ENCODE measurements around the gene PTPRN2. TPM values are rescaled to one million over a fixed set of nuclear protein-coding genes. Genes with fewer than 3 reads are reported as not detected.

The PTPRN2 gene
- total and polyA plus RNA-seq, 2 of the 8 experiments (the other 6 are each of a cell fraction or from before 2014, with no cell fraction given) = 2.6 to 4.5 TPM

DNA sequence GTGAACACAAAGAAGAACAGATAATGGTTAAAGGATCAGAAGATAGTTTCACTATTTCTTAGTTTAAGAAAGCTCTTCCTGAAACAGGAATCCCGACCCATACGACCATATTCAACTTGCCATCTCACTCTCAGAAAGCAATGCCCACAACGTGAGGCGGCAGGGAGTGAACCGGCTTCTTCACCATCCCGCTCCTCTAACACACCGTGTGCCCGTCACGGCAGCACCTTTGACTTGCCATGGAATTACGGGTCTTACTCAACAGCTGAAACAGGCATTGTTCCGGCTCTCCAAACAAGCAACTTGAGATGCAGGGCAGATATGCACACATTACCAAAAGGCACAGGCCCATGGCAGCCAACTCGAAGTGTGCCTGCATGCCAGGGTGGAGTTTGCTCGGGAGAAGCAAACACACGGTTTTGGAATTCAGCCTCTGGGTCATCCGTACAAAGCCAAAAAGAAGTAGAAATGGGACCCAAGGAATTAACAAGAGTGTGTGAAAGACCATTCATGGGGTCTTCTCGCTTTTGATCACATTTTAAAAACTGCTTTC, 957.2 kb downstream of the PTPRN2 start:
- Histone ChIP-seq H3K23ac (ENCODE audit: insufficient read length) (no peak overlapping the region), H2AFZ (ENCODE audit: low read length) (no peak overlapping the region), H3K36me3 (ENCODE audit: control insufficient read depth in 2 of 4, insufficient read depth in 4 of 4, low read length in 3 of 4) (no peaks in the 10 kb centered on the region), H3K9me3 (ENCODE audit: insufficient read depth in 2 of 2, low read depth in 1 of 2, low read length in 1 of 2) (no peaks in the 10 kb centered on the region), H4K5ac (ENCODE audit: insufficient read length, low read depth, low read length) (no peak overlapping the region), H3K27me3 (replicated peaks in 1 of 4; ENCODE audit: control insufficient read depth in 3 of 4, extremely low read depth in 1 of 4, insufficient read depth in 3 of 4, low read length in 3 of 4) (no peaks in the 10 kb centered on the region; a peak in 3 of 7 replicates), H2AK5ac (ENCODE audit: low read depth, low read length) (no peak overlapping the region), H3K4ac (replicated peaks; ENCODE audit: insufficient read length, low read depth, low read length) (no peak overlapping the region), H3K4me3 (ENCODE audit: extremely low read depth in 1 of 4, insufficient read depth in 2 of 4, low read depth in 3 of 4, low read length in 4 of 4) (no peak overlapping the region), H2BK5ac (ENCODE audit: low read depth, low read length) (no peak overlapping the region), H3K9ac (replicated peaks in 1 of 4; ENCODE audit: extremely low read depth in 1 of 4, low read depth in 3 of 4, low read length in 3 of 4) (no peak overlapping the region), H2BK20ac (ENCODE audit: low read length) (no peak overlapping the region), H4K91ac (replicated peaks; ENCODE audit: insufficient read length, low read length) (no peak overlapping the region), H4K8ac (ENCODE audit: extremely low read depth, insufficient read depth, low read length) (no peak overlapping the region), H3K56ac (replicated peaks; ENCODE audit: insufficient read length, low read depth, low read length) (no peak overlapping the region), H4K20me1 (replicated peaks in 1 of 2; ENCODE audit: control insufficient read depth in 1 of 2, insufficient read depth in 2 of 2, low read length in 2 of 2) (no peaks in the 10 kb centered on the region), H3K23me2 (ENCODE audit: low read depth, low read length) (no peaks in the 10 kb centered on the region), H3K79me2 (ENCODE audit: control insufficient read depth in 1 of 2, insufficient read depth in 2 of 2, low read length in 2 of 2) (no peaks in the 10 kb centered on the region), H2BK12ac (ENCODE audit: low read depth, low read length) (no peak overlapping the region; the same call in 1 of the 2 replicates), H2BK120ac (replicated peaks; ENCODE audit: low read depth, low read length) (no peak overlapping the region), H2BK15ac (ENCODE audit: low read length) (no peak overlapping the region), H3K4me1 (replicated peaks in 1 of 4; ENCODE audit: control insufficient read depth in 3 of 4, insufficient read depth in 4 of 4, low read length in 3 of 4) (0 out of 7 replicates have a peak, but pooled peaks cover 0 to 2% (median 0%) of the 10 kb centered on the region in 4 experiments), H3K4me2 (ENCODE audit: insufficient read depth in 1 of 2, low read depth in 2 of 2, low read length in 2 of 2) (no peak overlapping the region), H3K79me1 (ENCODE audit: low read depth, low read length) (no peaks in the 10 kb centered on the region), H3K18ac (ENCODE audit: extremely low read depth, low read length) (no peak overlapping the region), H3K14ac (ENCODE audit: insufficient read length) (no peak overlapping the region), H3K27ac (ENCODE audit: low read depth, low read length) (no peak overlapping the region)
- DNase-seq (ENCODE audit: low read depth in 1 of 2, low spot score in 2 of 2) = no peak
- WGBS, 2 experiments (ENCODE audit: extremely low coverage in 1 of 2, insufficient coverage in 1 of 2, insufficient read length in 1 of 2, insufficient replicate concordance in 2 of 2, low coverage in 1 of 2, low lambda C conversion rate in 2 of 2, missing lambda C conversion rate in 1 of 2) = 88% methylated on average over 16 of the region's 16 CpGs; no CpG with 5 or more reads in 1 of the 2 experiments
- ChIA-PET CTCF (ENCODE audit: partially characterized antibody) (interaction anchor here (1.1 kb wide), 1 partner anchor 12 kb away, joined by 4 read pairs; no protein-coding TSS in a partner anchor), POLR2A (ENCODE audit: partially characterized antibody) (no interaction called here)
- no peak for FAIRE-seq
- TF ChIP-seq CBX8 (IDR thresholded peaks at IDR 0.05; ENCODE audit: borderline replicate concordance, low read depth, low read length) (no peak), CHD1 (IDR thresholded peaks at IDR 0.05; ENCODE audit: low read depth, low read length) (no peak), SAP30 (IDR thresholded peaks at IDR 0.05; ENCODE audit: insufficient read depth, insufficient replicate concordance, low read length) (no peak), POLR2AphosphoS5 (IDR thresholded peaks at IDR 0.05; ENCODE audit: low read depth, low read length) (no peak), GTF2F1 (IDR thresholded peaks at IDR 0.05; ENCODE audit: borderline replicate concordance, low read depth, low read length) (no peak), TBP (IDR thresholded peaks at IDR 0.05; ENCODE audit: low read depth, low read length) (no peak), CHD2 (IDR thresholded peaks at IDR 0.05; ENCODE audit: low read length) (no peak), RNF2 (IDR thresholded peaks at IDR 0.05; ENCODE audit: borderline replicate concordance, low read depth, low read length, missing control alignments, poor library complexity, severe bottlenecking) (no peak), BRCA1 (IDR thresholded peaks at IDR 0.05; ENCODE audit: low read depth, low read length) (no peak), TEAD4 (IDR thresholded peaks at IDR 0.05; ENCODE audit: low read depth, low read length) (no peak), EZH2 (IDR thresholded peaks at IDR 0.05; ENCODE audit: low read depth, low read length, severe bottlenecking) (no peak), TAF1 (IDR thresholded peaks at IDR 0.05; ENCODE audit: low read depth, low read length) (no peak)
- TF ChIP-seq, protein P1, sequence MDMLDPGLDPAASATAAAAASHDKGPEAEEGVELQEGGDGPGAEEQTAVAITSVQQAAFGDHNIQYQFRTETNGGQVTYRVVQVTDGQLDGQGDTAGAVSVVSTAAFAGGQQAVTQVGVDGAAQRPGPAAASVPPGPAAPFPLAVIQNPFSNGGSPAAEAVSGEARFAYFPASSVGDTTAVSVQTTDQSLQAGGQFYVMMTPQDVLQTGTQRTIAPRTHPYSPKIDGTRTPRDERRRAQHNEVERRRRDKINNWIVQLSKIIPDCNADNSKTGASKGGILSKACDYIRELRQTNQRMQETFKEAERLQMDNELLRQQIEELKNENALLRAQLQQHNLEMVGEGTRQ (IDR thresholded peaks at IDR 0.05; ENCODE audit: low read length) = no peak

Measured in H1 (cell line).